ENCODE data around the gene LAMTOR5. TPM values are rescaled to one million over a fixed set of nuclear protein-coding genes. Genes with fewer than 3 reads are reported as not detected.

LAMTOR5 gene
- total RNA-seq, 2 donors from 2014 or later, result 87.4 to 91.5 TPM

Other genes starting within 250 kb of the LAMTOR5 start
- gene KCNC4, start 197.4 kb downstream of the LAMTOR5 start, total RNA-seq, result 10 to 100 TPM in 1 of 2 donors, 1 to 10 TPM in 1; 9.3 to 15.5 TPM
- gene RBM15, start 68.3 kb downstream of the LAMTOR5 start, total RNA-seq, result 10 to 100 TPM; 14.8 to 15.9 TPM
- gene SLC16A4, start 16.7 kb downstream of the LAMTOR5 start, total RNA-seq, result 1 to 10 TPM; 8.0 to 8.6 TPM
- under 1 TPM in 1 of 2 donors, not detected in 1; 0.32 TPM for gene PROK1, start 43.5 kb upstream of the LAMTOR5 start, total RNA-seq
- not detected for gene KCNA10, start 111.5 kb upstream of the LAMTOR5 start, total RNA-seq
- gene KCNA2, start 198.7 kb upstream of the LAMTOR5 start, total RNA-seq, result 1 to 10 TPM in 1 of 2 donors, under 1 TPM in 1; 1.00 to 2.7 TPM